ENCODE results near the gene SLC15A3.

GRCh38 chr11:60977836-60978235 is 25.9 kb upstream of the SLC15A3 start:
- TF ChIP-seq EZH2 (IDR thresholded peaks at IDR 0.05; ENCODE audit: borderline replicate concordance, low read length) (no peak), CTCF (IDR thresholded peaks at IDR 0.05; ENCODE audit: low read length) (no peak)
